HepG2 (cell line): ENCODE measurements around the gene TOP2B. TPM values are rescaled to one million over a fixed set of nuclear protein-coding genes. Genes with fewer than 3 reads are reported as not detected.
A peak's percentile ranks its signal among the peaks of the same experiment; 100 is the strongest.

ENCODE experiments used
- ATAC-seq: fragments of 200-7000 bp; cut with Tn5 transposase; 3 replicates; pipeline ENCODE4 v1.9.1; 2020; ENCODE audit warnings: mild to moderate bottlenecking, moderate library complexity
- BruUV-seq: library from RNA; stranded (reverse); fragments of 400-500 nt; replicated peaks from 2 replicates; lab custom pipeline; 2021; lab: Mats Ljungman, UMichigan
- CTCF ChIA-PET: fragments of 300-600 bp; formaldehyde crosslinking; extraction: SDS; loops from one replicate; lab custom pipeline; 2021; ENCODE audit warnings: low total read pairs, inconsistent platforms, low intra/inter-chr PET ratio; lab: Yijun Ruan, JAX
- POLR2A ChIA-PET: fragments of 350-600 bp; sonication (Branson Sonifier 250); formaldehyde crosslinking; loops from one replicate; lab custom pipeline; 2020; ENCODE audit warnings: antibody characterized with exemption, inconsistent platforms; lab: Yijun Ruan, JAX
- DNase-seq: peaks from one replicate; pipeline ENCODE4 v3.0.0-alpha.2; 2015; ENCODE audit warnings: low spot score
- FAIRE-seq: peaks from 3 replicates; lab custom pipeline; 2011; peaks lifted over from hg19 to GRCh38; lab: Jason Lieb, UNC
- H2AFZ ChIP-seq: one replicate; pipeline ENCODE4 v1.6.1; 2011; ENCODE audit warnings: low read length, inconsistent platforms
- H3K27ac ChIP-seq: fragments of 300-600 bp; 3 replicates; pipeline ENCODE4 v1.8.0; 2011; ENCODE audit warnings: mixed run types, mild to moderate bottlenecking, mixed read lengths, low read length, inconsistent platforms; ENCODE audit not compliant: insufficient read depth; ENCODE audit errors: extremely low read length
- H3K27me3 ChIP-seq, 2 experiments: fragments of 200-600 bp in 1 of 2; 2 replicates in 1 of 2; 3 replicates in 1 of 2; pipeline versions ENCODE4 v1.6.0 to v1.8.0; 2011; ENCODE audit warnings: low read length in 2 of 2, mild to moderate bottlenecking in 2 of 2, moderate library complexity in 2 of 2, inconsistent platforms in 1 of 2; ENCODE audit not compliant: insufficient read depth in 2 of 2, control insufficient read depth in 1 of 2
- H3K36me3 ChIP-seq, 2 experiments: fragments of 200-600 bp in 1 of 2; replicated peaks in 1 of 2; 2 replicates in 1 of 2; 3 replicates in 1 of 2; pipeline versions ENCODE4 v1.5.1 to v1.8.0; 2011; ENCODE audit warnings: low read length in 2 of 2, inconsistent platforms in 1 of 2; ENCODE audit not compliant: insufficient read depth in 2 of 2, control insufficient read depth in 1 of 2
- H3K4me1 ChIP-seq: 2 replicates; pipeline ENCODE4 v1.5.1; 2012; ENCODE audit warnings: low read length, inconsistent platforms; ENCODE audit not compliant: insufficient read depth
- H3K4me2 ChIP-seq: 2 replicates; pipeline ENCODE4 v1.6.0; 2011; ENCODE audit warnings: low read depth, low read length, inconsistent platforms
- H3K4me3 ChIP-seq, 3 experiments: fragments of 200-600 bp in 1 of 3; sonication (generic), shearing (Covaris generic) in 1 of 3; replicated peaks in 1 of 3; 2 replicates each; pipeline ENCODE4 v1.5.1; 2011 to 2016; ENCODE audit warnings: low read length in 3 of 3, inconsistent platforms in 2 of 3, low read depth in 2 of 3, mild to moderate bottlenecking in 2 of 3, control low read depth in 1 of 3, mixed read lengths in 1 of 3; ENCODE audit not compliant: insufficient read depth in 1 of 3
- H3K79me2 ChIP-seq: one replicate; pipeline ENCODE4 v1.6.1; 2011; ENCODE audit warnings: low read length, inconsistent platforms; ENCODE audit not compliant: insufficient read depth
- H3K9ac ChIP-seq: 2 replicates; pipeline ENCODE4 v1.6.0; 2011; ENCODE audit warnings: mild to moderate bottlenecking, low read depth, low read length, inconsistent platforms; ENCODE audit not compliant: insufficient read depth
- H3K9me3 ChIP-seq: 2 replicates; pipeline ENCODE4 v1.5.1; 2012; ENCODE audit warnings: mild to moderate bottlenecking, low read length
- H4K20me1 ChIP-seq: 2 replicates; pipeline ENCODE4 v1.6.0; 2011; ENCODE audit warnings: inconsistent platforms, mild to moderate bottlenecking, low read length, moderate library complexity; ENCODE audit not compliant: insufficient read depth
- CREM ChIP-seq, 2 experiments: sonication (generic) in 1 of 2; formaldehyde crosslinking in 1 of 2; IDR thresholded peaks; 2 replicates each; pipeline versions ENCODE4 v1.4.0 to v1.6.1; 2016 to 2020; ENCODE audit warnings: antibody characterized with exemption in 1 of 2, mild to moderate bottlenecking in 1 of 2, missing genetic modification reagents in 1 of 2
- HMG20A ChIP-seq: IDR thresholded peaks from 2 replicates; pipeline ENCODE4 v1.6.1; 2016; ENCODE audit warnings: borderline replicate concordance
- LCORL ChIP-seq, 2 experiments: fragments of 450-650 bp in 1 of 2; sonication (generic) in 1 of 2; formaldehyde crosslinking in 1 of 2; IDR thresholded peaks; 2 replicates each; pipeline versions ENCODE4 v1.5.0 to v1.6.1; 2017 to 2020; ENCODE audit warnings: antibody characterized with exemption in 1 of 2, missing genetic modification reagents in 1 of 2
- MXI1 ChIP-seq: IDR thresholded peaks from 3 replicates; pipeline ENCODE4 v1.6.1; 2012; ENCODE audit warnings: low read depth, low read length, inconsistent platforms, borderline replicate concordance
- PAWR ChIP-seq: sonication (generic); formaldehyde crosslinking; IDR thresholded peaks from 2 replicates; pipeline ENCODE4 v1.4.0; 2020; ENCODE audit warnings: missing genetic modification reagents, mild to moderate bottlenecking, borderline replicate concordance
- PHB2 ChIP-seq: fragments of 450-650 bp; IDR thresholded peaks from 2 replicates; pipeline ENCODE4 v1.6.1; 2018; ENCODE audit not compliant: partially characterized antibody
- RARA ChIP-seq: IDR thresholded peaks from 2 replicates; pipeline ENCODE4 v1.6.1; 2016; ENCODE audit warnings: missing genetic modification reagents, missing compliant biosample characterization
- RFXANK ChIP-seq: IDR thresholded peaks from 2 replicates; pipeline ENCODE4 v1.6.1; 2016
- RXRB ChIP-seq: IDR thresholded peaks from 2 replicates; pipeline ENCODE4 v1.6.1; 2016; ENCODE audit warnings: borderline replicate concordance, missing genetic modification reagents, missing compliant biosample characterization
- TBX2 ChIP-seq: sonication (generic); formaldehyde crosslinking; IDR thresholded peaks from 2 replicates; pipeline ENCODE4 v1.5.0; 2020; ENCODE audit warnings: missing genetic modification reagents, mild to moderate bottlenecking, borderline replicate concordance
- TRIM24 ChIP-seq: sonication (generic); formaldehyde crosslinking; IDR thresholded peaks from 2 replicates; pipeline ENCODE4 v1.8.0; 2022; ENCODE audit warnings: mild to moderate bottlenecking, missing genetic modification reagents
- ZNF10 ChIP-seq: sonication (generic); formaldehyde crosslinking; IDR thresholded peaks from 2 replicates; pipeline ENCODE4 v1.4.0; 2020; ENCODE audit warnings: mild to moderate bottlenecking, low read depth, missing genetic modification reagents, borderline replicate concordance
- ZNF768 ChIP-seq: sonication (generic); formaldehyde crosslinking; IDR thresholded peaks from 2 replicates; pipeline ENCODE4 v1.4.0; 2020; ENCODE audit warnings: missing genetic modification reagents
- ZNF788 ChIP-seq: sonication (generic); formaldehyde crosslinking; IDR thresholded peaks from 2 replicates; pipeline ENCODE4 v1.5.0; 2020; ENCODE audit warnings: mild to moderate bottlenecking, missing genetic modification reagents, borderline replicate concordance
- WGBS: methylation state at CpG from one replicate; pipeline ENCODE4 v1.1.6; 2017; ENCODE audit warnings: low lambda C conversion rate; 5-methylcytosine and 5-hydroxymethylcytosine counted together
- in situ Hi-C: cut with HindIII; loops from 2 replicates; pipeline ENCODE4 v1.10.0; 2017; ENCODE audit warnings: low pct_unique_long_range_greater_than_20kb; ENCODE audit not compliant: extremely low pct_ligation_motif_present
- intact Hi-C: fragments of 100-400 bp; cut with micrococcal nuclease; formaldehyde crosslinking; loops from one replicate; pipeline ENCODE4 v1.10.0; 2022; ENCODE audit not compliant: unreplicated experiment
- polyA plus RNA-seq, 8 experiments: library from polyadenylated mRNA; depleted of rRNA in 3 of 8; stranded (reverse) in 7 of 8; unstranded in 1 of 8; fragments of >200 nt; fragmentation: Illumina TruSeq in 4 of 8; extraction: Trizol in 4 of 8; gene quantifications; 2 replicates each; pipeline versions ENCODE4 v1.2.1 to v1.2.3, GENCODE V29; 2011 to 2016; ENCODE audit warnings: low read depth in 4 of 8, missing spikeins in 1 of 8, mixed read lengths in 1 of 8; ENCODE audit not compliant: insufficient read depth in 1 of 8
- total RNA-seq, 5 experiments: library from RNA; depleted of rRNA; stranded (reverse); fragments of >200 nt; fragmentation: Illumina TruSeq; extraction: Trizol; gene quantifications; 2 replicates each; pipeline ENCODE4 v1.2.3, GENCODE V29; 2016; ENCODE audit warnings: low read depth in 1 of 5
- TF ChIP-seq, protein P1 (sequence below): sonication (generic); formaldehyde crosslinking; IDR thresholded peaks from 2 replicates; pipeline ENCODE4 v1.4.0; 2020; ENCODE audit warnings: mild to moderate bottlenecking, missing genetic modification reagents, borderline replicate concordance
- TF ChIP-seq, protein P2 (sequence below): fragments of 450-650 bp; IDR thresholded peaks from 2 replicates; pipeline ENCODE4 v1.6.1; 2017
- TF ChIP-seq, protein P3 (sequence below): sonication (generic); IDR thresholded peaks from 2 replicates; pipeline ENCODE4 v1.6.1; 2016; ENCODE audit warnings: low read depth, borderline replicate concordance

The TOP2B gene
- total and polyA plus RNA-seq, 2 of the 13 experiments (the other 11 are each of a cell fraction or from before 2014, with no cell fraction given): 27.6 to 88.1 TPM

DNA sequence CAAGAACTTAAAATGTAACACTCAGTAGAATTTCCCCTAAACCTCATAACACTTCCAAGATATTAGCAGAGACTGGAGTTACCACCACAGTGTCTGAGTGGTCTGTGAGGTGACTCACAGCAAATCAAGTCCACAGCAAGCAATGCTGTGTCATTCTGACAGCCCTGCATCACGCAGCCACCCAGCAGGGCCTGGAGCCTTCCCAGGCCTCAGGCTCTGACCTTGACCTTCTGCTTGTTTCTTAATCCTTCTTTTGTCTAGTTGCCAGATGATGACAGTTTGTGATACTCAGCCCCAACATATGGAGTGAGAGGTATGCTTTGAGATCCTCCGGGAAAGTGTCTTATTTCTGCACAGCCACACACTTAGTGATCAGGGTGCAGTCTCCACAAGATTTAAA, 82.5 kb downstream of the TOP2B start (continued):
- TF ChIP-seq, protein P1, sequence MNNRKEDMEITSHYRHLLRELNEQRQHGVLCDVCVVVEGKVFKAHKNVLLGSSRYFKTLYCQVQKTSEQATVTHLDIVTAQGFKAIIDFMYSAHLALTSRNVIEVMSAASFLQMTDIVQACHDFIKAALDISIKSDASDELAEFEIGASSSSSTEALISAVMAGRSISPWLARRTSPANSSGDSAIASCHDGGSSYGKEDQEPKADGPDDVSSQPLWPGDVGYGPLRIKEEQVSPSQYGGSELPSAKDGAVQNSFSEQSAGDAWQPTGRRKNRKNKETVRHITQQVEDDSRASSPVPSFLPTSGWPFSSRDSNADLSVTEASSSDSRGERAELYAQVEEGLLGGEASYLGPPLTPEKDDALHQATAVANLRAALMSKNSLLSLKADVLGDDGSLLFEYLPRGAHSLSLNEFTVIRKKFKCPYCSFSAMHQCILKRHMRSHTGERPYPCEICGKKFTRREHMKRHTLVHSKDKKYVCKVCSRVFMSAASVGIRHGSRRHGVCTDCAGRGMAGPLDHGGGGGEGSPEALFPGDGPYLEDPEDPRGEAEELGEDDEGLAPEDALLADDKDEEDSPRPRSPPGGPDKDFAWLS: no peak
- TF ChIP-seq ZNF768 (CRISPR knock-in tag) (no peak), PHB2 (no peak), LCORL (IDR thresholded peaks at IDR 0.05) (no peak), LCORL (CRISPR knock-in tag; IDR thresholded peaks at IDR 0.05) (no peak), ZNF10 (no peak), HMG20A (peak; percentile 69; the same call in 1 of the 2 replicates), RXRB (0 out of 2 replicates have a peak, but pooled peaks have one; percentile 17), RARA (CRISPR knock-in tag) (peak; percentile 81), RFXANK (CRISPR knock-in tag) (no peak), CREM (IDR thresholded peaks at IDR 0.05) (no peak), CREM (CRISPR knock-in tag; IDR thresholded peaks at IDR 0.05) (no peak), TRIM24 (CRISPR knock-in tag) (no peak)
- TF ChIP-seq, protein P2, sequence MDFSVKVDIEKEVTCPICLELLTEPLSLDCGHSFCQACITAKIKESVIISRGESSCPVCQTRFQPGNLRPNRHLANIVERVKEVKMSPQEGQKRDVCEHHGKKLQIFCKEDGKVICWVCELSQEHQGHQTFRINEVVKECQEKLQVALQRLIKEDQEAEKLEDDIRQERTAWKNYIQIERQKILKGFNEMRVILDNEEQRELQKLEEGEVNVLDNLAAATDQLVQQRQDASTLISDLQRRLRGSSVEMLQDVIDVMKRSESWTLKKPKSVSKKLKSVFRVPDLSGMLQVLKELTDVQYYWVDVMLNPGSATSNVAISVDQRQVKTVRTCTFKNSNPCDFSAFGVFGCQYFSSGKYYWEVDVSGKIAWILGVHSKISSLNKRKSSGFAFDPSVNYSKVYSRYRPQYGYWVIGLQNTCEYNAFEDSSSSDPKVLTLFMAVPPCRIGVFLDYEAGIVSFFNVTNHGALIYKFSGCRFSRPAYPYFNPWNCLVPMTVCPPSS: no peak

DNA sequence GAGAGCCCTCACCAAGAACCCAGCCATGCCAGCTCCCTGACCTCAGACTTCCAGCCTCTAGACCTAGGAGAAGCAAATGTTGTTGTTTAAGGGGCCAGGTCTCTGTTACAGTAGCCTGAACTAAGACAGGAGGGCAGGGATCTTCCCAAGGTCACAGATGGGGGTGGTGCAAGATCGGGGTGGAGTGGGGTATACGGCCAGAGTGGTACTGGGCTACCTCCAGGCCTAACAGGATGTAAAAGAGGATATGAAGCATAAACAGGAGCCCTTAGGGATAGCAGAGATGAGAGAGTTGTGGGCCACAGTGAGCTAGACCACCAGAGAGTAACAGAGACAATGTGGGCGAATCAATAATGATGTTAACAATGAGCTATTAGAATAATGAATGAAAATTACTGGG, 82.9 kb downstream of the TOP2B start:
- H2AFZ ChIP-seq: no peak overlapping the region
- no peaks in the 10 kb centered on the region for H4K20me1 ChIP-seq
- H3K9me3 ChIP-seq: no peaks in the 10 kb centered on the region
- no peaks in the 10 kb centered on the region for H3K36me3 ChIP-seq
- H3K4me2 ChIP-seq: no peak overlapping the region
- BruUV-seq: no TSS peak
- H3K4me1 ChIP-seq: peaks cover 25% of the 10 kb centered on the region
- intact Hi-C loops: no loop called here
- ChIA-PET POLR2A (no interaction called here), CTCF (no interaction called here)
- DNase-seq (no peak), FAIRE-seq (no peak), ATAC-seq (peak; percentile 42)
- in situ Hi-C loops: loop anchor here (10.0 kb wide), 1 partner anchor 157 kb away; the partner anchor contains the start of gene RARB
- 44% methylated on average over 3 of the region's 3 CpGs for WGBS
- no peak overlapping the region for H3K4me3 ChIP-seq
- no peak overlapping the region for H3K9ac ChIP-seq
- H3K79me2 ChIP-seq: no peaks in the 10 kb centered on the region
- H3K27me3 ChIP-seq: no peaks in the 10 kb centered on the region
- no peak overlapping the region for H3K27ac ChIP-seq
- no peak for TF ChIP-seq ZNF788 (CRISPR knock-in tag)
- TF ChIP-seq TBX2: no peak
- no peak for TF ChIP-seq MXI1
- no peak for TF ChIP-seq PAWR
- TF ChIP-seq, protein P3, sequence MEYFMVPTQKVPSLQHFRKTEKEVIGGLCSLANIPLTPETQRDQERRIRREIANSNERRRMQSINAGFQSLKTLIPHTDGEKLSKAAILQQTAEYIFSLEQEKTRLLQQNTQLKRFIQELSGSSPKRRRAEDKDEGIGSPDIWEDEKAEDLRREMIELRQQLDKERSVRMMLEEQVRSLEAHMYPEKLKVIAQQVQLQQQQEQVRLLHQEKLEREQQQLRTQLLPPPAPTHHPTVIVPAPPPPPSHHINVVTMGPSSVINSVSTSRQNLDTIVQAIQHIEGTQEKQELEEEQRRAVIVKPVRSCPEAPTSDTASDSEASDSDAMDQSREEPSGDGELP: no peak
